GM19467 (cell line): ENCODE results near the gene DDX10.
"Not testable (repeated sequence)": the region's sequence is repeated elsewhere in the genome, so short reads cannot be mapped to it uniquely, and the experiment has no call there.

ENCODE experiments used
- ATAC-seq: cut with Tn5 transposase; IDR thresholded peaks from one replicate; pipeline ENCODE4 v1.9.1; 2021; ENCODE audit warnings: mild to moderate bottlenecking, moderate library complexity; ENCODE audit not compliant: unreplicated experiment

DDX10 gene

GRCh38 chr11:108664730-108665525 is at the start of gene DDX10:
Gene DDX10, plus strand, starts transcription at chr11:108665069. Its CDS starts 85 bp downstream, at chr11:108665154.
- ATAC-seq: peak; percentile 71

- ATAC-seq: no peak
Measured at GRCh38 chr11:108616549-108616948, 48.3 kb upstream of the DDX10 start.

GRCh38 chr11:108617055-108617454 is 47.8 kb upstream of the DDX10 start:
- ATAC-seq: no peak

DNA sequence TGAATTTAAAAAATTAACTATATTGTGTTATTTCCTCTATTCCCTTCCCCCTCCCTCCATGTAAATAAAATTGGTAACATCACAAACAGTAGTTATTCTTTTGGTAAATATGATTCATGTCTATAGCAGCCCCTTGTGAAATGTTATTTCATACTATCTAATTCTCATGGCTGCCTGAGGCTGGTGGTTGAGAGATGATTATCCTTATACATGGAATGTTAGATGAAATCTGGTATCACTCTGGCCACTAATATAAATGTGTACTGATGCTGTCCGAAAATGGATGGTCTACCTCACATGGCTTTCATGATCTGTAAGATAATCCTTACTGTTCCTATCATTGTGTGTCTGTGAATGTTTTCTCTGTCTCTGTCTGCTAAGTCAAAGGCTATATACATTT is 46.3 kb upstream of the DDX10 start:
- no peak for ATAC-seq

GRCh38 chr11:108620958-108621772 is 43.7 kb upstream of the DDX10 start:
- peak; percentile 84 for ATAC-seq

- no peak for ATAC-seq
Measured at GRCh38 chr11:108622341-108622740, 42.5 kb upstream of the DDX10 start.

- ATAC-seq: no peak
Measured at GRCh38 chr11:108624196-108624925, 40.5 kb upstream of the DDX10 start.

GRCh38 chr11:108628326-108628725 is 36.5 kb upstream of the DDX10 start:
- ATAC-seq: no peak

DNA sequence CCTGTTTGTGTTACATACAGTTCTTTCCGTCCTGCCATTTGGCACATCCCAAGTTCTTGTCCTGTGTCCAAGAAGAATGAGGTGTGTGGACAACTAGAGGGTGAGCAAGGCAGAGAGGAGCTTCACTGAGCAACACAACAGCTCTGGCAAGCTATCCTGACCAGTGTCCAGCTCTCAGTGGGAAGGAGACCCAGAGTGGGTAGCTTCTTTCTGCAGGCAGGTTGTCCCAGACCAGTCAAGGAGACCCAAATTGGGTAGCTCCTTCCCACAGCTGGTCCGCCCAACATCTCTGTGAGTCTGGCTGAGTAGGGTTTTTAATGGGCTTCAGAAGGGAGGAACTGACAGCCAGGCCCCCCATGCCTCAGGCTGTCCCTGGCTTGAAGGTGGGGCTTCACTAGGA is 36.1 kb upstream of the DDX10 start:
- no peak for ATAC-seq

GRCh38 chr11:108629274-108629673 is 35.6 kb upstream of the DDX10 start:
- ATAC-seq: no peak

DNA sequence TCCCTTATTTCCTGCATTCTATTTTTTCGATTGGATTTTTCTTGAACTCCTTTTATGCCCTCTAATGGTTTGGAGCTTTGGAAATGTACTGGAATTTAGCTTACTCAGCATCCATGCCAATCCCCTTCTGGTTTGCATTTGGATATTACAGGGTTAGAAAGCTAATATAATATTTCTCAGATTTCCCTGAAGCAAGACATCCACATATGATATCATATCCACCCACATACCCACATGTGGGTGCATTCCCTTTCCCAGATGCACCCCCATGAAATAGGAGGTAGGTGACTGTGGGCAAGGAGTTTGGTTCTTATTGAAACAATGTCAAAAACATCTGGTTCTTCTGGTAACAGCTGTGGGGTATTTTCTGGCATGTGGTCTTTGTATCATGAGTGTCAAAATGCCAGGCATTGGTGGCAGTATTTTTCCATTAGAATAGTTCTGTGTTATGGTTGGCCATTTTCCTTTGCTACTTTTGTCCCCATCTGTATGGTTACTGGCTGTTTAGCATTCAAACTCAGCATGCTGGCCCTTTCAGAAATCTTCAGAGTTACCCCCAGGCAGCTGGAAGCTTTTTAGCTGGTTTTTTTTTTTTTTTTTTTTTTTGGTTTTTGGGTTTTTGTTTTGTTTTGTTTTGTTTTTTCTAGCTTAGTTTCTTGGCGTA is 32.7 kb upstream of the DDX10 start:
- ATAC-seq: no peak

DNA sequence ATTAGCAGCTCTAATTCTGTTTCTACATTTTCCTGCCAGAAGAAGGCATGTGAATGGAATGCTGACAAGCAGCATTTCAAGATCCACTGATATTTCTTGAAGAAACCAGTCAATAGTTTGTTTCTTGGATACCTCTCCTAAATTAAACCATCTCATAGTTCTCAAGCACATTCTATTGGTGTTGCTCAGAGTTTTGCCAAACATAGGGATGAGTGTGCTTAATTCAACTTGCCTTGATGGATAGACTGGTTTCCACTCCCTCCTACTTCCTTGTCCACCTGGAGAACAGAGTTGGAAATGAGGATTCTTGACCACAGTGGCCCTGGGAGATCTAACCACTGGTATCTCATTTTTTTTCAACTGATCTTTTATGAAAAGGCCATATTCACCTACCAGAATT is 29.8 kb upstream of the DDX10 start:
- ATAC-seq: no peak

- no peak for ATAC-seq
Measured at GRCh38 chr11:108636222-108636621, 28.6 kb upstream of the DDX10 start.

DNA sequence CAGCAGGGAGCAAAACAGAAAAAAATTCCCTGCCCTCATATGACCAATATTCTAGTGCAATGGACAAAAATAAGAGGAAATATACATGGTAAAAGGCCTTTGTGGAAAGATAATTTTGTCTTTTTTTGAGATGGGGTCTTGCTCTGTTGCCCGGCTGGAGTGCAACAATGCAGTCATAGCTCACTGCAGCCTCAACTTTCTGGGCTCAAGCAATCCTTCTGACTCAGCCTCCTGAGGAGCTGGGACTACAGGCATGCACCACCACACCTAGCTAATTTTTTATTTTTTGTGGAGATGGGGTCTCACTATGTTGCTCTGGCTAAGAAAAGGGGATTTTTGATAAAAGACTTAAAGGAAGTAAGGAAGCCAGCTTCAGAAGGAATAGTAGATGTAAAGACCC is 25.7 kb upstream of the DDX10 start:
- no peak for ATAC-seq

DNA sequence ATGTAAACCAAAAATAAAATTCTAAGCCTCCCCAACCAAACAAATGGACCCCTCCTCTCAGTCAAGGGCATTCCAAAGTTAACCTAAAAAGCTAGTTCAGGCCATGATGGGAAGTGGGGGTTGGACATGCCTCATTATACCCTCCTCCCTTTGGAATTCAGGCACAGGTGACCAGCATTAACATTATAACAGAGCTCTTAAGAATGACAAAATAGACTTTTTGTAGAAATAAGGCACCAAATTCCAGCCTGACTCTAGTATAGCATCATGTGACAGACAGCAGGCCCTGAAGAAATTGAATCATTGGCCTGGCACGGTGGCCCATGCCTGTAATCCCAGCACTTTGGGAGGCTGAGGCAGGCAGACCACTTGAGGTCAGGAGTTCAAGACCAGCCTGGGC is 23.1 kb upstream of the DDX10 start:
- not testable (repeated sequence) for ATAC-seq

DNA sequence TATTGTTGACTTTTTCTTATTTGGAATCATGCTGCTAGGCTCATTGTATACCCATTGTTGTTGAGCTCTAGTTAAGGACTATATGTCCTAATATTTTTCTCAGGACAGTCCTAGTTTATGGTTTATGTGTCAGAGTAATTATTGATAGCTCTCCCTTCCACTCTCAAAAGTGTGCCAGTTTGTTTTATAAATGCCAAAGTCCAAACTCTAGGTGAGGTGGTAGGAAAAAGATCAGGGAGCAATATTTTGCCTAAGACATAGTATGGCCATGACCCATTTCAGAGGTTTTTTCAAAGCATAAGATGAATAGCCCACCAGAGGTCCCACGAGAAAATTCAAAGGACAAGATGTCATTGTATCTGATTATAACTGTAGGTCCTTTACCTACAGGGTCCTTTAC is 20.9 kb upstream of the DDX10 start:
- ATAC-seq: no peak

DNA sequence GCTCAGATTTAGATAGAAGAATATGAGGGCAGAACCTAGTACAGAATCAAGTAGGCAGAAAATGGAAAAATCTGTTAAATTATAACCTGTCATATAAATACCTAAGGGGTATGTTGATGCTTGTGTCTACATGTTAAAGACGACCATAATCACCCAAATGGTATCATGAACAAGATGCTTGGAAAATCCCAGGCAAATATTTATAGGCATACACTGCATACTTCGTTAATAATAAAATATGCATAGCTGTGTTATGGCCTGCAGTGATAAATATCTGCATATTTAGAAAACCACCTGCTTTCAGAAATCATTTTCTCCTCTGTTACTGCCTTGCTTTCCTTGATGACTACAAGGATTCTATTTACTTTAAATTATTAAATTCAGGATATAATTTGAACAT is 18.9 kb upstream of the DDX10 start:
- ATAC-seq: no peak

DNA sequence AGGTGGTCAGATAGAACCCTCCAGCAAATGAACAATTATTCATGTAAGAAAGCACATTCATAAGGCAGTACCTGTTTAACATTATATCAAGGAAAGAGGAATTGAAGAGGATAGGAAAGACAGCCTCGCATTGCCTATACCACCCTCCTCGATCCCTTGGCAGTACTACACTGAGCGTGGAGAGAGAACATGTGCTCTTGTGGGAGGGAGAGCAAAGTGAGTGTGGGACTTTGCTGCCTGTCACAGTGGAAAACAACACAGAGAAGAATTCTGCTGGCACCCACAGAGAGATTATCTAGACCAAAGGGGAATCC is 17.5 kb upstream of the DDX10 start:
- no peak for ATAC-seq

- ATAC-seq: peak; percentile 91
Measured at GRCh38 chr11:108647701-108648527, 17.0 kb upstream of the DDX10 start.

DNA sequence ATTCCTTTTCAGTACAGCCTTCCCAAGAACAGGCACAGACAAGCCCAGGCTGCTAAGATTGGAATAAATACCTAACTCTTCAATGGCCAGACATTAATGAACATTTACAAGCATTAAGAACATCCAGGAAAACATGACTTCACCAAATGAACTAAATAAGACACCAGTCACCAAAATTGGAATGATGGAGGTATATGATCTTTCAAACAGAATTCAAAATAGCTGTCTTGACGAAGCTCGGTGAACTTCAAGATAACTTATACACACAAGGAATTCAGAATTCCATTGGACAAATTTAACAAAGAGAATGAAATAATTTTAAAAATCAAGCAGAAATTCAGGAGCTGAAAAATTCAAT is 16.4 kb upstream of the DDX10 start:
- no peak for ATAC-seq
